ENCODE data around the gene CYP24A1.

CYP24A1 gene

DNA sequence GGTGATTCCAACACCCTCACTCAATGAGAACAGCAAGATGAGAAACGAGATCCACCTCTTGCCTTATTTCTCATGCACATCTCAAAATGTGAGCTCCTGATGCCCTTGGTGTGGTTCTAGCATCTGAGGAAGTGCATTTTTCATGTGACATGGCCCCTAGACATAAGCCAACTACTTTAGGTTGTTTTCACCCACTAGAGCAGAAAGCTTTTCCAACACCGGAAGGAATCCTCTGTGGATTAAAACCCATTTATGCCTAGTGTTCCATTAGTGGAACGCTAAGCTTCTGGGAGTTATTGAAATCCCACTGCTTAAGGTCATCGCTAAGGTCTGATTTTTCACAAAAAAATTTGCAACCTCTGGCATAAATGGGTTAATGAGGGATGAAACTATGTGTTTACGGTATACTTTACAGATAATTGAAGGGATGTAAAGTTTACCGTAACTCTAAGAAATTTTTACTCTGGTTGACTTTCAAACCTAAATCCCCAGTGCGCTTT, 24.0 kb downstream of the CYP24A1 start:
- Mint-ChIP-seq H3K36me3 (ENCODE audit: low read depth) (no peaks in the 10 kb centered on the region), H3K4me1 (ENCODE audit: low read depth) (peaks cover 3% of the 10 kb centered on the region), H3K27ac (no peak overlapping the region), H3K9me3 (no peaks in the 10 kb centered on the region), H3K27me3 (peaks cover 22% of the 10 kb centered on the region), H3K4me3 (no peak overlapping the region)
- no peak for DNase-seq

DNA sequence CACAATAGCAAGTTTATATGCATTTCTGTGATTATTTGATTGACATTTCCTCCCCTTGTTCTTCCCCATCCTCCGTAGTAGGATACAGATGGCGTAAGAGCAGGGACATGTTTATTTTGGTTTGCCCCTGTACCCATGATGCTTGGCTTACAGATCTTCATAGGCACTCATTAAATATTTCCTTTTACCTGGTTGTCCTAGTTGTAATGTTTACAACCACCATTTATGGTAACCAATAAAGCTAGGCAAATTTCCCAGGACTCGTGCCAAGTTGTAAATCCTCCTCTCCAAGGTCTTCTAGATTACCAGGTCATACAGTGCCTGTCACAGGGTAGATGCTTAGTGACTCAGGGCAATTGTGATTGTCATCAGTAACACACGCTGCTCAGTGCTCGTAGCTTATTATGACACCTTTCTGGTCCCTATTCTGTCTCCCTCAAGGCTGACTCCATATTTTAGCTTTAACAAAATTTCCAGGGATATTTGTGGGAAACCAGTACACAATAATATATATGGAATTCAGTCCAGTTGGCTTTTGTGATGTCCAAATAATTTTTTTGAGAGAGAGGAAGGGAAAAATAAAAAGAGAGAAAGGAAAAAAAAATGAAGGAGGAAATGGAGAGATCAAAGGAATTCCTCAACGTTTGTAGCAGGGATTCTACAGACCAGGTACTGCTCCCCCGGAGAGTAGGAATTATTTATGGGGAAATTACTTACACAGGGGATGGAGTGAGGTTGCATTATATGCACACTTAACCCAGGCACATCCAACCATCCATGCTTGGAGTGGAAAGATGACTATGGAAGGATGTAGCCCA, 24.6 kb downstream of the CYP24A1 start:
- Mint-ChIP-seq H3K4me3 (no peak overlapping the region), H3K27me3 (peaks cover 23% of the 10 kb centered on the region), H3K36me3 (ENCODE audit: low read depth) (no peaks in the 10 kb centered on the region), H3K9me3 (no peaks in the 10 kb centered on the region), H3K4me1 (ENCODE audit: low read depth) (peaks cover 3% of the 10 kb centered on the region), H3K27ac (no peak overlapping the region)
- DNase-seq = no peak

DNA sequence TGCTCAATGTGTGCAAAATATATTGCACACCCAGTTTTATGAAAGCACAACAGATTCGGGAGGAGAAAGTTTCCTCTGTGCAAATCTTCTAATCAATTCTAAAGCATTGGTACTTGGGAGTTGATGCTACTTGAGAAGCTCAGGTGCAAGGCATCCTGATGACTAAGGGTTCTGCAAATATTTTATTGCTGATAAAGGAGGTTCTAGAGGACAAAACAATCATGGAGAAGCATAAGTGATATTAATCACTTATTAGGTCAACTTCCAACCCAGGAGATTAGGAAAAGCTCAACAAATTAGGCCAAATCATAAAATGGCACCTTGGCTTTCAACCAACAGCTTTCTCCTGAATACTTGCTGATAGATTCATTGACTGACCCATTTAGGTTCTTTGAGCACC, 27.1 kb downstream of the CYP24A1 start:
- Mint-ChIP-seq H3K36me3 (ENCODE audit: low read depth) (no peaks in the 10 kb centered on the region), H3K27ac (no peak overlapping the region), H3K27me3 (peaks cover 25% of the 10 kb centered on the region), H3K9me3 (no peaks in the 10 kb centered on the region), H3K4me1 (ENCODE audit: low read depth) (peaks cover 3% of the 10 kb centered on the region), H3K4me3 (no peak overlapping the region)
- no peak for DNase-seq

DNA sequence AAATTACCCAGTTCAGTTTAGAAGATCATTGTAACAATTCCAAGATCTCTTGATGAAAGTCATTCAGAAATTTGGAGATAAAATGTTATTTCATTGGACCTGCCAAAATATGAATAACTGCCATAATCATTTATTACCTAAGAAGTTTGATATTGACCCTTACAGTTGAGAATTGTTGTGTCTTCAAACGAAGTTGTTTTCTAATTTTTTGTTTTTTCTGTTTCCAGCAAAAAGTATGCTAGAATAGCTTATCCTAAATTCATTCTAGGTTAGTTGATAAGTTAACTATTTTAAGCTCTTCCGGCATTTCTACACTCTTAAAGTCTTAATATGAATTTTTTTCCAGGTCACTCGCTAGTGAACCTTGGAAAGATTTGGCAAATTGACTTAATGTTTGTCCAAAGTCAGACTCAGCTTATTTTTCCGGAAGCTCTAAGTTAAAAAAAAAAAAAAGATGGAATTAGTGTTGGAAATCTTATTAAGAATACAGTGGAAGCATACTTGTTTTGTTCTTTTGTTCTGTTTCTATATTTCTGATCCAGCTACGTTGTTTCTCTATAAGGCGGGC, 28.9 kb downstream of the CYP24A1 start:
- no peak for DNase-seq

GRCh38 chr20:54140927-54141566, 32.7 kb downstream of the CYP24A1 start:
- Mint-ChIP-seq H3K27ac (no peak overlapping the region), H3K36me3 (ENCODE audit: low read depth) (no peaks in the 10 kb centered on the region), H3K4me3 (no peak overlapping the region), H3K9me3 (no peaks in the 10 kb centered on the region), H3K4me1 (ENCODE audit: low read depth) (no peaks in the 10 kb centered on the region), H3K27me3 (peaks cover 26% of the 10 kb centered on the region)
- DNase-seq = no peak

More for the DNA sequence above, 28.9 kb downstream of the CYP24A1 start:
- no peak overlapping the region for H3K4me3 Mint-ChIP-seq
- no peaks in the 10 kb centered on the region for H3K9me3 Mint-ChIP-seq
- peaks cover 33% of the 10 kb centered on the region for H3K27me3 Mint-ChIP-seq
- no peaks in the 10 kb centered on the region for H3K4me1 Mint-ChIP-seq (ENCODE audit: low read depth)
- H3K36me3 Mint-ChIP-seq (ENCODE audit: low read depth) = no peaks in the 10 kb centered on the region
- no peak overlapping the region for H3K27ac Mint-ChIP-seq

- H3K27me3 Mint-ChIP-seq = peaks cover 23% of the 10 kb centered on the region
- no peaks in the 10 kb centered on the region for H3K9me3 Mint-ChIP-seq
- H3K4me3 Mint-ChIP-seq = no peak overlapping the region
- H3K27ac Mint-ChIP-seq = no peak overlapping the region
- no peaks in the 10 kb centered on the region for H3K4me1 Mint-ChIP-seq (ENCODE audit: low read depth)
- H3K36me3 Mint-ChIP-seq (ENCODE audit: low read depth) = no peaks in the 10 kb centered on the region
- no peak for DNase-seq
Measured at GRCh38 chr20:54140486-54140885, 33.3 kb downstream of the CYP24A1 start.

DNA sequence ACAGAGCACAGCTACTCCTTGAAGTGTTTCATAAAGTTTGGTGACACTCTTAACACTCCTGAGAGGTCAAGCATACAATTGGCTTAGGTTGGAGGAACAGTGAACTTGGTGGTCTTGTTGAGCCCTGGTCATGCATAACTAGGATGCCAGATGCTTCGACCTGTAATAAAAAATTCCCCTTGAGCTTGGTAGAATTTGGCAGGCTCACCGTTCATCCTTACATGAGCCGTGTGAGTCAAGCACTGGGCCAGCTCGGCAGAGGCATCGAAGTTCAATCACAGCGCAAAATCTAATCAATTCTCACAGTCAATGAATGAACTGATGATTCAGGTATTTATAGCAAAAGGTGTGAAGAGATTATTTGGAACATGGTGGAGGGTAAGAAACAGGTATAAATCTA, 33.7 kb downstream of the CYP24A1 start:
- H3K4me3 Mint-ChIP-seq = no peak overlapping the region
- H3K9me3 Mint-ChIP-seq = no peaks in the 10 kb centered on the region
- H3K4me1 Mint-ChIP-seq (ENCODE audit: low read depth) = no peaks in the 10 kb centered on the region

DNA sequence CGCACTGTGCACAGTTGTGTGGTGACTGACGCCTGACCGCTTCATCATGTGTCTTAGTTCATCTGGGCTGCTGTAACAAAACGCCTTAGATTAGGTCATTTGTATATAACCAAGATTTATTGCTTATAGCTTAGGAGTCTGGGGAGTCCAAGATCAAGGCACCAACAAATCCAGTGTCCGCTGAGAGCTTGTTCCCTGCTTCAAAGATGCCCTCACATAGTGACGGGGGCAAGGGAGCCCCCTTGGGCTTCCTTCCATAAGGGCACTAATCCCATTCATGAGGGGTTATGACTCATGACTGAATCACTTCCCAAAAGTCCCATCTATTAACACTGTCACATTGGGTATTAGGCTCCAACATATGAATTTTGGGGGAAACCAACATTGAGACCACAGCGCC, 34.6 kb downstream of the CYP24A1 start:
- Mint-ChIP-seq H3K36me3 (ENCODE audit: low read depth) (no peaks in the 10 kb centered on the region), H3K27ac (no peak overlapping the region), H3K4me3 (no peak overlapping the region), H3K4me1 (ENCODE audit: low read depth) (no peaks in the 10 kb centered on the region), H3K9me3 (no peaks in the 10 kb centered on the region), H3K27me3 (peaks cover 20% of the 10 kb centered on the region)
- no peak for DNase-seq

More for the DNA sequence above, 33.7 kb downstream of the CYP24A1 start:
- no peak overlapping the region for H3K27ac Mint-ChIP-seq
- no peaks in the 10 kb centered on the region for H3K36me3 Mint-ChIP-seq (ENCODE audit: low read depth)
- peaks cover 21% of the 10 kb centered on the region for H3K27me3 Mint-ChIP-seq
- DNase-seq = no peak

GRCh38 chr20:54138427-54138826, 35.4 kb downstream of the CYP24A1 start:
- H3K36me3 Mint-ChIP-seq (ENCODE audit: low read depth) = no peaks in the 10 kb centered on the region
- no peak overlapping the region for H3K27ac Mint-ChIP-seq
- peaks cover 18% of the 10 kb centered on the region for H3K27me3 Mint-ChIP-seq
- DNase-seq = no peak
- H3K9me3 Mint-ChIP-seq = no peaks in the 10 kb centered on the region
- no peak overlapping the region for H3K4me3 Mint-ChIP-seq
- no peaks in the 10 kb centered on the region for H3K4me1 Mint-ChIP-seq (ENCODE audit: low read depth)

GRCh38 chr20:54137115-54137514, 36.7 kb downstream of the CYP24A1 start:
- Mint-ChIP-seq H3K27ac (no peak overlapping the region), H3K27me3 (peaks cover 20% of the 10 kb centered on the region), H3K9me3 (no peaks in the 10 kb centered on the region), H3K36me3 (ENCODE audit: low read depth) (no peaks in the 10 kb centered on the region), H3K4me1 (ENCODE audit: low read depth) (no peaks in the 10 kb centered on the region), H3K4me3 (no peak overlapping the region)
- DNase-seq = no peak

GRCh38 chr20:54134445-54135220, 39.2 kb downstream of the CYP24A1 start:
- H3K9me3 Mint-ChIP-seq = no peaks in the 10 kb centered on the region
- no peak overlapping the region for H3K27ac Mint-ChIP-seq
- H3K4me3 Mint-ChIP-seq = no peak overlapping the region
- no peaks in the 10 kb centered on the region for H3K36me3 Mint-ChIP-seq (ENCODE audit: low read depth)
- H3K4me1 Mint-ChIP-seq (ENCODE audit: low read depth) = no peaks in the 10 kb centered on the region
- peaks cover 14% of the 10 kb centered on the region for H3K27me3 Mint-ChIP-seq
- no peak for DNase-seq

DNA sequence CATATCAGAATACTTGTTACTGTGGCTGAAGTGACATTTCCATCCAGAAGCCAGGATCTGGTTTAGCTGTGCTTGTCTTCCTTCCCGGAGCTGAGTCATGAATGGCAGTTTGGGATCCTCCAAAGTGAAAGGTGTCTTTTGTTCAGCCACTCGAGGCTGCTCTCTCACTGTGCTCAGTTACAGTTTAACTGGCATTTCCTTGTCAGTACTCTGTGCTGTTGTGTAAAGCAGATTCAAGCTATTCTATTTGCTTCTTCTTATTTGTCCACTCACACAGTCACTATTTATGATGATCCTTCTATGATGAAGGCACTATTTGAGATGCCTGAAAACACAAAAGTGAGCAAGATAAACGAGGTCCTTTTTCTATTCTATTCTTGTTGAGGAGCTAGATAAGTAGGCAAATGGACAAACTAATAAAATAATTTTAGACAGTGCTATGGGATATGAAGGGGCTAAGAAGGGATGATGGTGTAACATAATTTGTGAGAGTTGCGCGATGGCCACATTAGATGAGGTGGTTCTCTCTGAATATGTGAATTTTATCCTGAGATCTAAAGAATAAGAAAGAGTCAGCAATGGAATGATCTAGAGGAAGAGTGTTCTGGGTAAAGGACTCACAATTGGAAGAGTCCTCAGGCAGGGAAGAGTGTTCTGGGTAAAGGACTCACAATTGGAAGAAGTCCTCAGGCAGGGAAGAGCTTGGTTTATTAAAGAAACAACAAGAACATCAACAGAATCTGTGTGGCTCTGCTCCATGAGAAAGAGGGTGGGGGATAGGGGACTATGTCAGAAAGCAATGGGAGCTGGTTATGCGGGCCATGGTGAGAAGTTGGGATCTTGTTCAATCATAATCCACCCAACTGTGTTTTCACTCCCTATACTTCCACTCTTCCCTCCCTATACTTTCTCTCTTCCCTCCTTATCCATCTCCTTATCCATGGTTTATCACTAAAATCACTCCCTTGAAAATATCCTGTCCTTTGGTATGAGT, 40.1 kb downstream of the CYP24A1 start:
- H3K4me3 Mint-ChIP-seq = no peak overlapping the region
- no peaks in the 10 kb centered on the region for H3K36me3 Mint-ChIP-seq (ENCODE audit: low read depth)
- H3K27ac Mint-ChIP-seq = no peak overlapping the region
- no peaks in the 10 kb centered on the region for H3K9me3 Mint-ChIP-seq
- no peak for DNase-seq
- H3K27me3 Mint-ChIP-seq = peaks cover 8% of the 10 kb centered on the region
- no peaks in the 10 kb centered on the region for H3K4me1 Mint-ChIP-seq (ENCODE audit: low read depth)

DNA sequence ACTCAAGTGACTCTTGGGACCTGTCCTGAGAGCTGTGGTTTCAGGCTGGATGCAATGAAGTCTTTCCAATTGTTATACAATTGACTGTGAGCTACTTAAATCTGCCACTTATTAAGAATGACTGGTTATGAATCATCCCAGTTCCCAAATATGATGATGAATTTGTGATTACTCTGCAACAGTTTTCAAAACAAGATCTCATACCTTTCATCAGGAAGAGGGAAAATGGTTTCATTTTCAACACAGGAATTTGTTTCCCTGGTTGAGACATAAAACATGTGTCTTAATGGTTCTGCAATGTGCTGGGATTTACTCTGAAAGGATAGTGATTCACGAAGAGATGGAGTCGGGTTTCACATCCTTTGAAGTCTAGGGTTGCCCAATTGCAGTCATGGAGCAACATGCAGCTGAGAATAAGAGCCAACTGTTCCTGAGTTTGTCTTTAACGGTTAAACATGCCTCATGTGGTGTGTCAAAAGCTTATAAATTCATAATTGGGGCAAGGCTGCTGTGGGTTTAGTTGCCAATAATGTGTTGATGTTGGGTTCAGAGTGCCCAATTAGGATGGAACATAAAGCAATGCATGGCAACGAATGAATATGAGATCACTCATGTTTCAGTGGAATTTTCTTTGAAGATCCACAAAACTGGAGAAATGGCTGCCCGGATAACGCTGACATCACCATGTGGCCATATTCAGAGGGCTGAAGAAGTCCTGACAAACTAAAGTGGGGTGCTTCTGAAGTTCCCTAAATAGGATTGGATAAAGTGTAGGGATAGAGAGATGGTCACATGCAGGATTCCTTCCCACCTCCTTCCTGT, 41.0 kb downstream of the CYP24A1 start:
- no peak overlapping the region for H3K4me3 Mint-ChIP-seq
- no peaks in the 10 kb centered on the region for H3K36me3 Mint-ChIP-seq (ENCODE audit: low read depth)
- peaks cover 8% of the 10 kb centered on the region for H3K27me3 Mint-ChIP-seq
- no peaks in the 10 kb centered on the region for H3K4me1 Mint-ChIP-seq (ENCODE audit: low read depth)
- H3K9me3 Mint-ChIP-seq = no peaks in the 10 kb centered on the region
- H3K27ac Mint-ChIP-seq = no peak overlapping the region
- DNase-seq = no peak

Data from activated T-cell treated with anti-CD3 and anti-CD28 coated beads, Interleukin-2, amount 50 U/mL, for 24 hours (primary cell).